Ovary (tissue), 3 donors: ENCODE measurements around the gene ALCAM.

Experiments used
- EP300 ChIP-seq: sonication (generic); formaldehyde crosslinking; IDR thresholded peaks from one replicate; pipeline ENCODE4 v1.6.1; 2017; ENCODE audit warnings: antibody characterized with exemption
- POLR2A ChIP-seq: fragments of 450-650 bp; IDR thresholded peaks from one replicate; pipeline ENCODE4 v1.6.1; 2017; ENCODE audit warnings: antibody characterized with exemption, mild to moderate bottlenecking, moderate library complexity
- TF ChIP-seq, protein P1 (sequence below), 3 donors: fragments of 450-650 bp in 2 of 3; fragments of 200-600 bp in 1 of 3; IDR thresholded peaks; one replicate each; pipeline versions ENCODE4 v1.5.1 to v1.8.0; 2016 to 2022; ENCODE audit warnings: antibody characterized with exemption in 3 of 3, mild to moderate bottlenecking in 1 of 3
- donor health status: DM: no; HTN: no; CAD: no.

- TF ChIP-seq, protein P1, sequence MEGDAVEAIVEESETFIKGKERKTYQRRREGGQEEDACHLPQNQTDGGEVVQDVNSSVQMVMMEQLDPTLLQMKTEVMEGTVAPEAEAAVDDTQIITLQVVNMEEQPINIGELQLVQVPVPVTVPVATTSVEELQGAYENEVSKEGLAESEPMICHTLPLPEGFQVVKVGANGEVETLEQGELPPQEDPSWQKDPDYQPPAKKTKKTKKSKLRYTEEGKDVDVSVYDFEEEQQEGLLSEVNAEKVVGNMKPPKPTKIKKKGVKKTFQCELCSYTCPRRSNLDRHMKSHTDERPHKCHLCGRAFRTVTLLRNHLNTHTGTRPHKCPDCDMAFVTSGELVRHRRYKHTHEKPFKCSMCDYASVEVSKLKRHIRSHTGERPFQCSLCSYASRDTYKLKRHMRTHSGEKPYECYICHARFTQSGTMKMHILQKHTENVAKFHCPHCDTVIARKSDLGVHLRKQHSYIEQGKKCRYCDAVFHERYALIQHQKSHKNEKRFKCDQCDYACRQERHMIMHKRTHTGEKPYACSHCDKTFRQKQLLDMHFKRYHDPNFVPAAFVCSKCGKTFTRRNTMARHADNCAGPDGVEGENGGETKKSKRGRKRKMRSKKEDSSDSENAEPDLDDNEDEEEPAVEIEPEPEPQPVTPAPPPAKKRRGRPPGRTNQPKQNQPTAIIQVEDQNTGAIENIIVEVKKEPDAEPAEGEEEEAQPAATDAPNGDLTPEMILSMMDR (IDR thresholded peaks at IDR 0.05) = no peak
- TF ChIP-seq POLR2A (no peak), EP300 (no peak)
Observed at GRCh38 chr3:105364128-105364527, 2.6 kb upstream of the ALCAM start.
